Astrocyte (in vitro differentiated cells and primary cell): ENCODE results near the gene CDC6. TPM values are rescaled to one million over a fixed set of nuclear protein-coding genes. Genes with fewer than 3 reads are reported as not detected.

Experiments
- DNase-seq: peaks from one replicate; pipeline ENCODE4 v3.0.0-alpha.2; 2010; ENCODE audit warnings: low read depth
- FAIRE-seq: peaks from 2 replicates; lab custom pipeline; 2011; peaks lifted over from hg19 to GRCh38; lab: Jason Lieb, UNC
- H2AFZ ChIP-seq: 2 replicates; pipeline ENCODE4 v1.6.0; 2012; ENCODE audit warnings: low read depth, low read length, inconsistent platforms
- H3K27ac ChIP-seq: 2 replicates; pipeline ENCODE4 v1.5.1; 2011; ENCODE audit warnings: low read depth, low read length, inconsistent platforms
- H3K27me3 ChIP-seq: 2 replicates; pipeline ENCODE4 v1.6.0; 2011; ENCODE audit warnings: low read length, inconsistent platforms; ENCODE audit not compliant: insufficient read depth
- H3K36me3 ChIP-seq: 2 replicates; pipeline ENCODE4 v1.5.1; 2011; ENCODE audit warnings: low read length, inconsistent platforms; ENCODE audit not compliant: insufficient read depth
- H3K4me1 ChIP-seq: 2 replicates; pipeline ENCODE4 v1.5.1; 2011; ENCODE audit warnings: low read length, inconsistent platforms; ENCODE audit not compliant: insufficient read depth
- H3K4me2 ChIP-seq: 2 replicates; pipeline ENCODE4 v1.6.0; 2012; ENCODE audit warnings: low read length, inconsistent platforms
- H3K4me3 ChIP-seq: 2 replicates; pipeline ENCODE4 v1.5.1; 2011; ENCODE audit warnings: low read depth, mild to moderate bottlenecking, low read length, inconsistent platforms; ENCODE audit not compliant: insufficient read depth
- H3K79me2 ChIP-seq: 2 replicates; pipeline ENCODE4 v1.6.0; 2012; ENCODE audit warnings: mild to moderate bottlenecking, low read length, inconsistent platforms; ENCODE audit not compliant: insufficient read depth
- H3K9ac ChIP-seq: 2 replicates; pipeline ENCODE4 v1.6.0; 2012; ENCODE audit warnings: mild to moderate bottlenecking, low read length, inconsistent platforms
- H3K9me3 ChIP-seq: 2 replicates; pipeline ENCODE4 v1.5.1; 2012; ENCODE audit warnings: low read depth, mild to moderate bottlenecking, low read length, inconsistent platforms; ENCODE audit not compliant: insufficient read depth
- H4K20me1 ChIP-seq: 2 replicates; pipeline ENCODE4 v1.6.0; 2012; ENCODE audit warnings: low read length, inconsistent platforms; ENCODE audit not compliant: insufficient read depth
- H3K27ac Mint-ChIP-seq: one replicate; pipeline ENCODE4 v1.8.0; 2021; ENCODE audit warnings: mild to moderate bottlenecking, mixed read lengths; ENCODE audit not compliant: unreplicated experiment
- H3K27me3 Mint-ChIP-seq: one replicate; pipeline ENCODE4 v1.8.0; 2021; ENCODE audit warnings: low read depth, mixed read lengths; ENCODE audit not compliant: unreplicated experiment
- H3K36me3 Mint-ChIP-seq: one replicate; pipeline ENCODE4 v1.8.0; 2021; ENCODE audit warnings: low read depth, mixed read lengths; ENCODE audit not compliant: unreplicated experiment
- H3K4me1 Mint-ChIP-seq: one replicate; pipeline ENCODE4 v1.8.0; 2021; ENCODE audit warnings: low read depth, mixed read lengths; ENCODE audit not compliant: unreplicated experiment
- H3K4me3 Mint-ChIP-seq: one replicate; pipeline ENCODE4 v1.8.0; 2021; ENCODE audit warnings: mild to moderate bottlenecking, moderate library complexity, mixed read lengths; ENCODE audit not compliant: unreplicated experiment
- H3K9me3 Mint-ChIP-seq: one replicate; pipeline ENCODE4 v1.8.0; 2021; ENCODE audit warnings: mild to moderate bottlenecking, mixed read lengths; ENCODE audit not compliant: unreplicated experiment
- CTCF ChIP-seq: IDR thresholded peaks from 2 replicates; pipeline ENCODE4 v1.5.1; 2011; ENCODE audit warnings: low read depth, mild to moderate bottlenecking, inconsistent platforms, low read length, moderate library complexity; ENCODE audit not compliant: insufficient read depth
- EZH2 ChIP-seq: IDR thresholded peaks from 2 replicates; pipeline ENCODE4 v1.6.1; 2012; ENCODE audit warnings: mild to moderate bottlenecking, low read length, inconsistent platforms; ENCODE audit not compliant: insufficient read depth
- total RNA-seq: library from RNA; stranded (reverse); gene quantifications from 2 replicates; pipeline ENCODE4 v1.2.1, GENCODE V29; 2021

Gene CDC6
- total RNA-seq, 1 donor from 2014 or later = 14.4 TPM

GRCh38 chr17:40351359-40352236 is 63.9 kb downstream of the CDC6 start:
- Histone ChIP-seq H3K9me3 (no peaks in the 10 kb centered on the region), H3K4me1 (peaks cover 41% of the 10 kb centered on the region), H3K79me2 (peaks cover 46% of the 10 kb centered on the region), H4K20me1 (peaks cover 80% of the 10 kb centered on the region), H3K4me2 (no peak overlapping the region), H3K27ac (no peak overlapping the region), H2AFZ (no peak overlapping the region), H3K4me3 (no peak overlapping the region), H3K27me3 (no peaks in the 10 kb centered on the region), H3K36me3 (peaks cover 25% of the 10 kb centered on the region), H3K9ac (no peak overlapping the region)
- Mint-ChIP-seq H3K27me3 (no peaks in the 10 kb centered on the region), H3K9me3 (no peaks in the 10 kb centered on the region), H3K4me1 (peaks cover 45% of the 10 kb centered on the region), H3K36me3 (peaks cover 15% of the 10 kb centered on the region), H3K27ac (no peak overlapping the region), H3K4me3 (peak overlapping the region; percentile 45)
- no peak for TF ChIP-seq CTCF
- no peak for TF ChIP-seq EZH2
- DNase-seq (no peak), FAIRE-seq (no peak)

GRCh38 chr17:40352237-40352778 is 64.6 kb downstream of the CDC6 start:
- FAIRE-seq (no peak), DNase-seq (no peak)
- no peak overlapping the region for H3K4me3 ChIP-seq
- Mint-ChIP-seq H3K4me3 (peak overlapping the region; percentile 24), H3K9me3 (no peaks in the 10 kb centered on the region), H3K27ac (peak overlapping the region; percentile 27), H3K27me3 (no peaks in the 10 kb centered on the region), H3K4me1 (peaks cover 38% of the 10 kb centered on the region), H3K36me3 (peaks cover 15% of the 10 kb centered on the region)
- no peak overlapping the region for H3K9ac ChIP-seq
- no peak overlapping the region for H3K4me2 ChIP-seq
- no peak overlapping the region for H2AFZ ChIP-seq
- H3K79me2 ChIP-seq = peaks cover 39% of the 10 kb centered on the region
- H3K36me3 ChIP-seq = peaks cover 25% of the 10 kb centered on the region
- no peak for TF ChIP-seq EZH2
- no peak for TF ChIP-seq CTCF
- no peak overlapping the region for H3K27ac ChIP-seq
- peaks cover 73% of the 10 kb centered on the region for H4K20me1 ChIP-seq
- H3K27me3 ChIP-seq = no peaks in the 10 kb centered on the region
- H3K9me3 ChIP-seq = no peaks in the 10 kb centered on the region
- H3K4me1 ChIP-seq = peaks cover 34% of the 10 kb centered on the region
